Mucosa of rectum (tissue), 2 donors: ENCODE measurements around the gene SDF2.

Experiments used
- H3K27ac ChIP-seq, 2 donors: one replicate each; pipeline ENCODE4 v1.7.0; 2013; ENCODE audit warnings: inconsistent platforms in 2 of 2, low read depth in 2 of 2, low read length in 2 of 2
- H3K27me3 ChIP-seq, 2 donors: one replicate each; pipeline ENCODE4 v1.7.0; 2013; ENCODE audit warnings: low read length in 2 of 2; ENCODE audit not compliant: control insufficient read depth in 2 of 2, insufficient read depth in 2 of 2
- H3K36me3 ChIP-seq, 2 donors: one replicate each; pipeline ENCODE4 v1.7.0; 2013; ENCODE audit warnings: low read length in 2 of 2; ENCODE audit not compliant: control insufficient read depth in 2 of 2, insufficient read depth in 2 of 2
- H3K4me1 ChIP-seq, 2 donors: one replicate each; pipeline ENCODE4 v1.7.0; 2013; ENCODE audit warnings: low read length in 2 of 2, mild to moderate bottlenecking in 1 of 2; ENCODE audit not compliant: control insufficient read depth in 2 of 2, insufficient read depth in 2 of 2
- H3K4me3 ChIP-seq, 2 donors: one replicate each; pipeline ENCODE4 v1.7.0; 2013; ENCODE audit warnings: low read length in 2 of 2
- H3K9ac ChIP-seq, 2 donors: one replicate each; pipeline ENCODE4 v1.7.0; 2013; ENCODE audit warnings: low read length in 2 of 2, low read depth in 1 of 2, mild to moderate bottlenecking in 1 of 2
- H3K9me3 ChIP-seq, 2 donors: one replicate each; pipeline ENCODE4 v1.7.0; 2013; ENCODE audit warnings: low read length in 2 of 2; ENCODE audit not compliant: control insufficient read depth in 2 of 2
- donor health status: healthy.
- donor health status: Normal muscosa, but diverticular disease.

SDF2 gene

GRCh38 chr17:28661635-28662526, at the start of gene SDF2, which contains the start of gene SUPT6H:
TSS of gene SDF2 (minus strand) at chr17:28661906. CDS start at chr17:28661876, 30 bp downstream.
TSS of gene SUPT6H (plus strand) at chr17:28662205. CDS start at chr17:28673402, 11,197 bp downstream.
- peak within 1 kb of the TSS; percentile 94 to 96 for H3K27ac ChIP-seq
- peak within 1 kb of the TSS; percentile 91 to 99 for H3K4me3 ChIP-seq
- H3K4me1 ChIP-seq = peaks cover 15 to 16% of the 10 kb centered on the region in 2 donors
- peak within 1 kb of the TSS; percentile 92 to 98 for H3K9ac ChIP-seq
- peaks cover 10 to 11% of the 10 kb centered on the region in 2 donors for H3K36me3 ChIP-seq
- no peaks in the 10 kb centered on the region for H3K27me3 ChIP-seq
- H3K9me3 ChIP-seq = no peaks in the 10 kb centered on the region

GRCh38 chr17:28710861-28711722, 49.4 kb upstream of the SDF2 start:
- Histone ChIP-seq H3K4me1 (peaks cover 16 to 23% of the 10 kb centered on the region in 2 donors), H3K27me3 (peaks cover 0 to 6% of the 10 kb centered on the region in 2 donors), H3K4me3 (peak overlapping the region; percentile 81 to 83), H3K36me3 (no peaks in the 10 kb centered on the region), H3K9ac (peak overlapping the region; percentile 76 to 78), H3K9me3 (no peaks in the 10 kb centered on the region), H3K27ac (peak overlapping the region; percentile 90)

GRCh38 chr17:28707339-28707720, 45.6 kb upstream of the SDF2 start:
- H3K9ac ChIP-seq = no peak overlapping the region
- H3K27me3 ChIP-seq = no peaks in the 10 kb centered on the region
- H3K4me1 ChIP-seq = peaks cover 16 to 17% of the 10 kb centered on the region in 2 donors
- no peak overlapping the region for H3K27ac ChIP-seq
- H3K9me3 ChIP-seq = no peaks in the 10 kb centered on the region
- no peak overlapping the region for H3K4me3 ChIP-seq
- H3K36me3 ChIP-seq = peaks cover 10 to 22% of the 10 kb centered on the region in 2 donors

- no peak overlapping the region for H3K4me3 ChIP-seq
- no peaks in the 10 kb centered on the region for H3K27me3 ChIP-seq
- H3K4me1 ChIP-seq = peaks cover 12 to 15% of the 10 kb centered on the region in 2 donors
- no peak overlapping the region for H3K9ac ChIP-seq
- H3K36me3 ChIP-seq = peaks cover 17 to 28% of the 10 kb centered on the region in 2 donors
- no peak overlapping the region for H3K27ac ChIP-seq
- H3K9me3 ChIP-seq = no peaks in the 10 kb centered on the region
These were observed 45.0 kb upstream of the SDF2 start for GRCh38 chr17:28706471-28707338.

- Histone ChIP-seq H3K9me3 (no peaks in the 10 kb centered on the region), H3K4me3 (no peak overlapping the region), H3K9ac (no peak overlapping the region), H3K27ac (no peak overlapping the region), H3K27me3 (no peaks in the 10 kb centered on the region), H3K36me3 (peaks cover 25 to 37% of the 10 kb centered on the region in 2 donors), H3K4me1 (peaks cover 9 to 12% of the 10 kb centered on the region in 2 donors)
These were observed 44.1 kb upstream of the SDF2 start for GRCh38 chr17:28705728-28706334.

- Histone ChIP-seq H3K9me3 (no peaks in the 10 kb centered on the region), H3K27ac (no peak overlapping the region), H3K36me3 (peaks cover 32 to 43% of the 10 kb centered on the region in 2 donors), H3K4me3 (no peak overlapping the region), H3K9ac (no peak overlapping the region), H3K4me1 (peaks cover 5 to 8% of the 10 kb centered on the region in 2 donors), H3K27me3 (no peaks in the 10 kb centered on the region)
These were observed 43.5 kb upstream of the SDF2 start for GRCh38 chr17:28705074-28705659.

- Histone ChIP-seq H3K27me3 (no peaks in the 10 kb centered on the region), H3K9me3 (no peaks in the 10 kb centered on the region), H3K4me1 (peaks cover 1 to 4% of the 10 kb centered on the region in 2 donors), H3K27ac (no peak overlapping the region), H3K9ac (no peak overlapping the region), H3K4me3 (no peak overlapping the region), H3K36me3 (peaks cover 40 to 52% of the 10 kb centered on the region in 2 donors)
These were observed 42.6 kb upstream of the SDF2 start for GRCh38 chr17:28704219-28704858.

- Histone ChIP-seq H3K4me3 (no peak overlapping the region), H3K9ac (no peak overlapping the region), H3K27me3 (no peaks in the 10 kb centered on the region), H3K9me3 (no peaks in the 10 kb centered on the region), H3K27ac (no peak overlapping the region), H3K36me3 (peaks cover 46 to 58% of the 10 kb centered on the region in 2 donors), H3K4me1 (peaks cover 6 to 8% of the 10 kb centered on the region in 2 donors)
These were observed 42.0 kb upstream of the SDF2 start for GRCh38 chr17:28703552-28704218.
